Sigmoid colon (tissue), 4 donors: Measurements from ENCODE around the gene RNF40.

Source experiments
- EP300 ChIP-seq, 4 donors: sonication (generic); formaldehyde crosslinking; IDR thresholded peaks; one replicate each; pipeline ENCODE4 v1.6.1; 2017; ENCODE audit warnings: antibody characterized with exemption in 4 of 4
- POLR2A ChIP-seq, 2 donors: fragments of 450-650 bp; IDR thresholded peaks; one replicate each; pipeline ENCODE4 v1.6.1; 2016; ENCODE audit warnings: antibody characterized with exemption in 2 of 2, mild to moderate bottlenecking in 2 of 2, moderate library complexity in 2 of 2
- POLR2AphosphoS5 ChIP-seq, 4 donors: sonication (generic); formaldehyde crosslinking; IDR thresholded peaks; one replicate each; pipeline ENCODE4 v1.6.1; 2017; ENCODE audit warnings: antibody characterized with exemption in 4 of 4
- TF ChIP-seq, protein P1 (sequence below), 4 experiments: fragments of 450-650 bp in 3 of 4; fragments of 200-600 bp in 1 of 4; IDR thresholded peaks; one replicate each; pipeline ENCODE4 v1.5.1; 2016 to 2019; ENCODE audit warnings: antibody characterized with exemption in 4 of 4, mild to moderate bottlenecking in 3 of 4, moderate library complexity in 2 of 4

DNA sequence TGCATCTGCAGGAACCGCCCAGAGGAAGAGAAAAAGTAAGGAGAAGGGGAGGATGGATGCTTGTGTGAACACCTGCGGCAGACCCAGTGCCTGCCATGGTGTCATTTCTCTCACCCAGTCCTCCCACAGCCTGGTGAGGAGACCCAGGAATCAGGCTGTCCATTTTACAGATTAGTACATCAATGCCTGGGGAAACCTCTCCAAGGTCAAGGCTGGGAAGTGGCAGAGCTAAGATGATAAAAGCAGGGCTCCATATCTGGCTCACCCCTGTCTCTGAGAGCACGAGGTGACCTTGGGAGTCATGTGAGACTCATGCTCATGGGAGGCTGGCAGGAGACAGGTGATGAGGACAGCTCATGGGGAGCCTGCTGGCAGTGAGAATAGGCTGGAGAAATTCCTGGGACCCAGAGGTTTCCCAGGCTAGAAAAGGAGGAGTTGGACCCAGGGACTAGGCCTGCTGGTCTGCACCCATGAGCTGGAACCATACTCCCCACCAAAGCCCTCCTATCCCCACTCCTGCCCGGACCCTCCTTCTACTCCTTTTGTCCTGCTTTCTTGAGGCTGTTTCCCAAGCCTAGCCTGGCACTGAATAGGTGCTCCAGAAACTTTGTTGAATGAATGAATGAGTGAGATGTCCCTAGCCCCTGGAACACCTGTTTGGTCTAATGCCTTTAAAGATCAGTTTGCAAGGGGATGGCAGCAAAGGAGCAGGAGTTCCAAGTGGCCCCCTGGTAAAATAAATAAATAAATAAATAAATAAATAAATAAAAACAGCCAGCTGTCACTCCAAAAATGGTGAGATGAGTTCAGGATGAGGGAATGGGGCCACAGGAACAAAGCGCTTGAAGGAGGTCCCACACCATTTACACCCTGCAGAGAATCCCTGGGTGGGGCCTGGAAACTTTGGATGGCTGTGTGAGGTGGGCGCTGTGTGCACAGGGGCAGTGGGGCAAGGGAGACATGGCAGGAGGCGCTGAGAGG, 23.3 kb downstream of the RNF40 start:
- TF ChIP-seq POLR2A (IDR thresholded peaks at IDR 0.05): no peak
- TF ChIP-seq EP300 (IDR thresholded peaks at IDR 0.05): no peak
- TF ChIP-seq, protein P1, sequence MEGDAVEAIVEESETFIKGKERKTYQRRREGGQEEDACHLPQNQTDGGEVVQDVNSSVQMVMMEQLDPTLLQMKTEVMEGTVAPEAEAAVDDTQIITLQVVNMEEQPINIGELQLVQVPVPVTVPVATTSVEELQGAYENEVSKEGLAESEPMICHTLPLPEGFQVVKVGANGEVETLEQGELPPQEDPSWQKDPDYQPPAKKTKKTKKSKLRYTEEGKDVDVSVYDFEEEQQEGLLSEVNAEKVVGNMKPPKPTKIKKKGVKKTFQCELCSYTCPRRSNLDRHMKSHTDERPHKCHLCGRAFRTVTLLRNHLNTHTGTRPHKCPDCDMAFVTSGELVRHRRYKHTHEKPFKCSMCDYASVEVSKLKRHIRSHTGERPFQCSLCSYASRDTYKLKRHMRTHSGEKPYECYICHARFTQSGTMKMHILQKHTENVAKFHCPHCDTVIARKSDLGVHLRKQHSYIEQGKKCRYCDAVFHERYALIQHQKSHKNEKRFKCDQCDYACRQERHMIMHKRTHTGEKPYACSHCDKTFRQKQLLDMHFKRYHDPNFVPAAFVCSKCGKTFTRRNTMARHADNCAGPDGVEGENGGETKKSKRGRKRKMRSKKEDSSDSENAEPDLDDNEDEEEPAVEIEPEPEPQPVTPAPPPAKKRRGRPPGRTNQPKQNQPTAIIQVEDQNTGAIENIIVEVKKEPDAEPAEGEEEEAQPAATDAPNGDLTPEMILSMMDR (IDR thresholded peaks at IDR 0.05): no peak
- TF ChIP-seq POLR2AphosphoS5 (IDR thresholded peaks at IDR 0.05): no peak
